Skeletal muscle satellite cell (primary cell): ENCODE data around the gene GPD2.

ENCODE experiments used
- H3K27me3 ChIP-seq: 2 replicates; pipeline ENCODE4 v1.7.0; 2013; ENCODE audit warnings: low read length; ENCODE audit not compliant: control insufficient read depth, insufficient read depth
- H3K36me3 ChIP-seq: 2 replicates; pipeline ENCODE4 v1.7.0; 2013; ENCODE audit warnings: mild to moderate bottlenecking, control low read depth, low read length; ENCODE audit not compliant: insufficient read depth
- H3K4me1 ChIP-seq: 2 replicates; pipeline ENCODE4 v1.7.0; 2013; ENCODE audit warnings: low read length; ENCODE audit not compliant: control insufficient read depth, insufficient read depth
- H3K4me2 ChIP-seq: 2 replicates; pipeline ENCODE4 v1.7.0; 2013; ENCODE audit warnings: mild to moderate bottlenecking, low read length
- H3K4me3 ChIP-seq: 2 replicates; pipeline ENCODE4 v1.7.0; 2013; ENCODE audit warnings: low read length
- H3K9ac ChIP-seq: 2 replicates; pipeline ENCODE4 v1.7.0; 2013; ENCODE audit warnings: mild to moderate bottlenecking, low read depth, low read length, moderate library complexity
- H3K9me3 ChIP-seq: replicated peaks from 2 replicates; pipeline ENCODE4 v1.7.0; 2013; ENCODE audit warnings: mild to moderate bottlenecking, control low read depth, low read length

GPD2 gene

DNA sequence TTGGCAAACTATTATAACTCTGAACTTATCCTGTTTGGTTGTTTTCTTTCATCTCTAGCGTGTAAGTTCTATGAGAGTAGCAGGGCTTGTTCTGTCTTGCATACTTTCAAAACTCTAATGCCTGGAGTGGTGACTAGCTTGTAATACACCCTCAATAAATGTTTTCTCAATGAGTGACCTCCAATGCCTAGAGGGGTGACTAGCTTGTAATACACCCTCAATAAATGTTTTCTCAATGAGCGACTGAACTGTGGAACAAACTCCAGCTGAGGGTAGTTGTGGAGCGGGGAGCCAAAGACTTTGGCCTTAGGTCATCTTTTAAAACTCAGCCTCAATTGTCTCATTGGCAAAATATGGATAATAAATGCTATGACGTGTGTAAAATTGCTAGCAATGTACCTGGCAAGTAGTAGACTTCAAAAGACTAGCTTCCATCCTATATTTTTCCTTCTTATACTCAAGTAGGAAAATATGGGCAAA, 1.8 kb downstream of the GPD2 start:
- peak overlapping the region; percentile 94 for H3K9ac ChIP-seq
- H3K4me1 ChIP-seq, result peaks cover 31% of the 10 kb centered on the region
- peak overlapping the region; percentile 86 for H3K4me2 ChIP-seq
- H3K36me3 ChIP-seq, result no peaks in the 10 kb centered on the region
- no peaks in the 10 kb centered on the region for H3K27me3 ChIP-seq
- H3K4me3 ChIP-seq, result peak overlapping the region; percentile 82
- H3K9me3 ChIP-seq, result no peaks in the 10 kb centered on the region

DNA sequence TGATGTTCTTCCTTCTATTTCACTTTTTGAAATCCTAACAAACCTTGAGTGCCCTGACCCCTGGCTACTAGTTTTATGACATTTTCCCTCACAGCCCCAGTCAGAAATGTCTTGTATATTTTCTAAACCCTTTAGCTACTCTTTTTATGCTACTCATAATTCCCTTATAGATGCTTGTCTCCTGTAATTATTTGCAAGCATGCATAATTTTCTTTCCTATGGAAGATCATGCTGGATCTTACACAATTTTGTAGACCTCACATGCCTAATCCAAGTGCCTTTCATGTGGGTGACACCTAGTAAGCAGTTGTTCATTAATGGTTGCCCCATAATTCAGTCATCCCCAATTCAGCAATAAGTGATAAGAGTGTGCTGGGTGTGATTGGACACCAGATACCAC, 6.9 kb downstream of the GPD2 start:
- Histone ChIP-seq H3K4me3 (no peak overlapping the region), H3K4me1 (peaks cover 13% of the 10 kb centered on the region), H3K27me3 (no peaks in the 10 kb centered on the region), H3K9ac (no peak overlapping the region), H3K9me3 (no peaks in the 10 kb centered on the region), H3K4me2 (no peak overlapping the region), H3K36me3 (no peaks in the 10 kb centered on the region)

DNA sequence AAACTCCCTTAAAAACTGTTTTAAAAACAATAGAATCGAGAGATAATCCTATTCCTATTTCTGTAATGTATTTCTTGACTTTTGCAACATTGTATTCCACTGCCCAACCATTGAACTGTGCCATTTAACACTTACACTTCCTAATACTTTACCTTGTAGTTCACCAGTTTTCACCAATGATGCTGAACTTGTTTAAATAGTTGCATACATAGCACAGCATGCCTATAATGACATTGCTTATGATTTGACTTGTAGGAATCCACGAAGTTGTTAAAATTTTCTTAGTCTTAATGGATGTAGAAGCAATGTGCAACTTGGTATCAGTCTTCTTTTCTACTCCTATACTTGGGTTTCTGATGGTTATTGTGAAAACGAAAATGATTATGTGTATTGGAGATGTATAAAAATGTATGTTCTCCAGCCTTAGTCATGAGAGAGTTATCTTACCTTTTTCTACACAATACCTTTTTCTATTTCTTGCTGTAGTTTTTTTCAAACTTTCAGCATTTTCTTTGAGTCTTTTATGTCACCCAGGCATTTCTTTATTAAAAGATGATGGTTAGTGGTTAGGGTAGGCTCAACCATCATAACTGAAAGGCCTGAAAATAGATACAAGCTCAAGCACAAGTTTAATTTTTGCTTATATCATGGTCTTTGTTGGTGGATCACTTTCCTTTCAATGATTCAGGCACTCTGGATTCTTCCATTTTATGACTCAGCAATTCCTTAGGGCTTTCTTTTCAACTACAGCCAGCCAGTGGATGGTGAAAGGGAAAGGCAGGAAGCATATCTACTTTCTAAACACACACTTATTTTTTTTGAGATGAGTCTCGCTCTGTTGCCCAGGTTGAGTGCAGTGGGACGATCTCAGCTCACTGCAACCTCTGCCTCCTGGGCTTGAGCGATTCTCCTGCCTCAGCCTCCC, 9.4 kb downstream of the GPD2 start:
- Histone ChIP-seq H3K36me3 (no peaks in the 10 kb centered on the region), H3K9ac (no peak overlapping the region), H3K9me3 (no peaks in the 10 kb centered on the region), H3K4me2 (peak overlapping the region; percentile 15), H3K4me3 (no peak overlapping the region), H3K4me1 (peaks cover 8% of the 10 kb centered on the region), H3K27me3 (no peaks in the 10 kb centered on the region)

DNA sequence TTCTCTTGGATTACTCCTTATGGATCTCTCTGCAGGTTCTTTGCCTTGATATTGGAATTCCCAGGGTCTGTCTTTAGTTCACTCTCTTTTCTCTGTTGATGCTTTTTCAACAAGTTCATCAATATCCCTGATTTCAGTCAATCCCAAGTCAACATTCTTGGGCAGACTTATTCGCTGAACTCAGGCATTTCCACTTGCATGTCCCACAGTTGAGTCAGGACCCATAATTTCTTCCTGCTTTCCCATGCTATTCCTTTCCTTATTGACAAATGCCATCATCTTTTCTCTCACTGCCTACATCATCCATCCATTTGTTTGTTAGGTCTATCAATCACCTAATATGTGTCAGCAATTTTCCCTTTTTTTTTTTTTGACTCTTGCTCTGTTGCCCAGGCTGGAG, 11.6 kb downstream of the GPD2 start:
- no peak overlapping the region for H3K4me3 ChIP-seq
- peaks cover 12% of the 10 kb centered on the region for H3K4me1 ChIP-seq
- H3K36me3 ChIP-seq, result no peaks in the 10 kb centered on the region
- H3K4me2 ChIP-seq, result no peak overlapping the region
- no peaks in the 10 kb centered on the region for H3K27me3 ChIP-seq
- no peak overlapping the region for H3K9ac ChIP-seq
- no peaks in the 10 kb centered on the region for H3K9me3 ChIP-seq

DNA sequence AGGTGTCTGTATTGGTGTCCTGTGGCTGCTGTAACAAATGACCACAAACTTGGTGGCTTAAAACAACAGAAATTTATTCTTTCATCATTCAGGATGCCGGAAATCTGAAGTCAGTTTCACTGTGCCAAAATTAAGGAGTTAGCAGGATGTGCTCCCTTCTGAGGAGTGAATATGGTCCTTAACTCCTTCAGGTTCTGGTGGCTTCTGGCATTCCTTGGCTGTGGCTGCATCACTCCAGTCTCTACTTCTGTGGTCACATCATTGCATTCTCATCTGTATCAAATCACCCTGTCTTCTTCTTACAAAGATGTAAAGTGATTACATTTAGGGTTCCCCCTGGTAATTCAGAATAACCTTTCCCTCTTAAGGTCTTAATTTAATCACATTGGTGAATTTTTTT, 12.6 kb downstream of the GPD2 start:
- H3K4me2 ChIP-seq, result no peak overlapping the region
- H3K4me3 ChIP-seq, result no peak overlapping the region
- no peaks in the 10 kb centered on the region for H3K36me3 ChIP-seq
- H3K9me3 ChIP-seq, result no peaks in the 10 kb centered on the region
- peaks cover 17% of the 10 kb centered on the region for H3K4me1 ChIP-seq
- no peak overlapping the region for H3K9ac ChIP-seq
- no peaks in the 10 kb centered on the region for H3K27me3 ChIP-seq

DNA sequence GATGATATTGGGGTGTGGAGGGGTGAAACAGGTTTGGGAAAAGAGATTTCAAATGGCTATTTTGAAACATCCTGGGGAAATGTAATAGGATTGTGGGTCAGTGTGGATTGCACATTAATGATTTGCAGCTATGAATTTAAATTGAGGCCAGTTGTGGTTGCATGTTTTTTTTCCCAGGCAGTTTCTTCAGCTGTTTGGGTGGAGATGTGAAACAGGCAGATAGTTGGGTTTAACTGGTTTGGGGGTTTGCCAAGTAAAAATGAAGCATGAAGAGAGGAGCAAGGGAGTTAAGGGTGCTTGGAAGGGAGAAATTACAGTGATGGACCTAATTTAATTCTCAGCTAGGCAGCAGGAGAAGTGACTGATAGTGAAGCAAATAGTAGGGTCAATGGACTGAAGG, 16.8 kb downstream of the GPD2 start:
- Histone ChIP-seq H3K4me1 (peaks cover 34% of the 10 kb centered on the region), H3K36me3 (no peaks in the 10 kb centered on the region), H3K9ac (no peak overlapping the region), H3K4me3 (no peak overlapping the region), H3K27me3 (no peaks in the 10 kb centered on the region), H3K4me2 (peak overlapping the region; percentile 4), H3K9me3 (no peaks in the 10 kb centered on the region)

DNA sequence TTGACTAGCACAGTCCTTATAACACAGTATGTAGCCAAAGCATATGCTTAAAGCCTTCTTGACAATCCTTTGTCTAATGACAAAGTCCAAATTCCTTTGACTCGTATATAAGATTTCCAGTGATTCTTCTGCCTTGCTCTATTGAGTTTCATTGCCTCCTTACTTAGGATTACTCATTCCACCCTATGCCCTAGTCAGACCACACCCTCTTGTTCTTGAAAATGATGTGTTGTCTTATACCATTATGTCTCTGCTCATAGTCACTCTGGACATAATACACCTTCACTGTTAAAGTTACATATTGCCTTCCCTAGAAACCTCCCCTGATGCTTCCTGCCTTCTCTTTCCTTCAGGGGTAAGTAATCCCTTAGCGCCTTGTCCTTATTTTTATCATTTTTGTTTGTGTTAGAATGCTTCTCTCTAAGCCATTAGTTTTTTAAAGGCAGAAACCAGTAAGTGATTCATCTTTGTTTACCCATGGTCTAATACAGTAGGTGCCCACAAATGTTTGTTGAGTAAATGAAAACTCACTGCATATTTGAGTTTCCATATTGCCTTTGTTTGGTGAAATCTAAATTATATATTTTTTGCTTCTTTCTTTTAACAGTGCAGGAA, 19.3 kb downstream of the GPD2 start:
- H3K27me3 ChIP-seq, result no peaks in the 10 kb centered on the region
- no peak overlapping the region for H3K4me3 ChIP-seq
- peaks cover 34% of the 10 kb centered on the region for H3K4me1 ChIP-seq
- H3K9ac ChIP-seq, result no peak overlapping the region
- H3K9me3 ChIP-seq, result no peaks in the 10 kb centered on the region
- H3K4me2 ChIP-seq, result peak overlapping the region; percentile 21
- no peaks in the 10 kb centered on the region for H3K36me3 ChIP-seq

DNA sequence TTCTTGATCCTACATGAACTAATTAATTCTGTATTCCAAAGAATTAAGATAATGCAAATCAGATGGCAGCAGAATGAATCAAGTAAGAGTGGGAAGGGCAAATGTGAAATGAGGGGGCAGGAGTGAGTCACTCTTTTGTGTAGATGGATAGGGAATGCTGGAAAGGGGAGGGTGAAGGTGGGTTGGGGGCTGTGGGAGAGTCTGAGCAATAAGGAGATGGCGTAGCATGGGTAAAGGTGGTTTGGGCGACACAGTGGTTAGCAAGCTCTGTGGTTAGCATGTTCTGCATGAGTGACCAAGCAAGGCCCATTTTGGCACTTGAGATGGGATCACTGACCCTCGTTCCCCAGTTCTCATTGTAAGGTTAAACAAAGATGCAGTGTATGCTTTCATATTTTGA, 20.4 kb downstream of the GPD2 start:
- Histone ChIP-seq H3K4me3 (no peak overlapping the region), H3K36me3 (no peaks in the 10 kb centered on the region), H3K4me2 (no peak overlapping the region), H3K4me1 (peaks cover 34% of the 10 kb centered on the region), H3K27me3 (no peaks in the 10 kb centered on the region), H3K9ac (no peak overlapping the region), H3K9me3 (no peaks in the 10 kb centered on the region)

DNA sequence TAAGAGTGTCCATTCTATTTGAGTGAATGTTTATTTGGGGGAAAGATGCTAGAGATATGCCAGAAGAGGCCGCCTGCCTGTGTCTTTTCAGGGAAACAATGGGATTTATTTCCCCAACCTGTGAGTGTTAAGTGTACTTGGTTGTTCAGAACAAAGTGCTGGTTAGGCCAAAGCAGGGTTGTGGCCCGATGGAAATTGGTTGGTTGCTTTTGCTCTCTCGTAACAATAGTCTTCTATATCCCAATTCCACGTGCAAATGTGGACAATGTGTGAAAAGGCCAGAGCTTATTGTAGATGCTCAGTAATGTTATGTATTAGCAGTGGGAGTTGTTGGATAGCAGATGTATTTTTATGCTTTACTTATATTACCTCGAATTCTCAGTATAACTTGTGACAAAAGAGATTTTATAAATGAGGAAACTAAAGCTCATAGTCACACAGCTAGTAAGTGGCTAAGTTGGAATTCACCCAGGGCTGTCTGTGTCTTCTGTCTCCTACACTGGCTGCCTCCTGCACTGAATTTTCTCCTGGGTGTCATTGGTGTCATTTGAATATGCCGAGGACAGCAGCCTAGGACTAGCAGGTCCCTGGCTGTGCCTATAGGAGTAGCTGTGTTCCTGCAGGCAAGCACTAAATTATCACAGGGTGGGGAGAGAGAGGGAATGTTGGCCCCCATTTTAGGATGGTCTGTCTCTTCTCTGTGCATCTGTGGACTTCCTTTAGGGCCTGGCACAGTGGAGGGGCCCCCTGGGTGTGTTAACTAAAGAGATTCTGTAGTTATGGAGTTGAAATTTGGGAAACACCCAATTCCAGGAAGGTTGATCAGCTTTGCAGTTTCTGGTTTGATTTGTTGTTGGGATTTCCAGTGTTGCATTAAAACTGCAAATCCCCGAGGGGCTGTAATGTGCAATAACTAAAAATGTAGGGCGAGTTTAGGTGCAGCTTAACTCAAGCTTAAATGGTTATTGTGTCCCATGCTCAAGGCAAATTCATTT, 21.6 kb downstream of the GPD2 start:
- H3K4me3 ChIP-seq, result no peak overlapping the region
- no peaks in the 10 kb centered on the region for H3K9me3 ChIP-seq
- H3K27me3 ChIP-seq, result no peaks in the 10 kb centered on the region
- H3K4me1 ChIP-seq, result peaks cover 29% of the 10 kb centered on the region
- H3K4me2 ChIP-seq, result no peak overlapping the region
- H3K36me3 ChIP-seq, result no peaks in the 10 kb centered on the region
- no peak overlapping the region for H3K9ac ChIP-seq

DNA sequence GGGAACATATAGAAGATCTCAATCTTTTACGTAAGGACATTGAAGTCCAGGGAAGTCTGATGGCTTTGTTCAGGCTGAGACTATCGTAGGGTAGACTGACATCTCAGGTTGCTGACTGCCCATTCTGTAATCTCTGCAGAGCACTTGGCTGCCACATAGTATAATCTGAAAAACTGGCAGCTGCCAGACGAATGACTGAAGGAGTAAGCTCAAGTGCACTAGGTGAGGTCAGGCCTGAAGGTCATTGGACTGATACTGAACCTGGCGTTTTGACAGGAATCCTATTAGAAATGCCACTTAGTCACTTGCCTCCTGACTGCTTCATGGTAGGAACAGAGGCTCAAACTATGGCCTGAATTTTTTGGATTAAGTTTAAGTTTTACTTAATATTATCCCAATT, 23.5 kb downstream of the GPD2 start:
- Histone ChIP-seq H3K9me3 (no peaks in the 10 kb centered on the region), H3K9ac (no peak overlapping the region), H3K4me3 (no peak overlapping the region), H3K4me1 (peaks cover 34% of the 10 kb centered on the region), H3K36me3 (no peaks in the 10 kb centered on the region), H3K4me2 (no peak overlapping the region), H3K27me3 (no peaks in the 10 kb centered on the region)

DNA sequence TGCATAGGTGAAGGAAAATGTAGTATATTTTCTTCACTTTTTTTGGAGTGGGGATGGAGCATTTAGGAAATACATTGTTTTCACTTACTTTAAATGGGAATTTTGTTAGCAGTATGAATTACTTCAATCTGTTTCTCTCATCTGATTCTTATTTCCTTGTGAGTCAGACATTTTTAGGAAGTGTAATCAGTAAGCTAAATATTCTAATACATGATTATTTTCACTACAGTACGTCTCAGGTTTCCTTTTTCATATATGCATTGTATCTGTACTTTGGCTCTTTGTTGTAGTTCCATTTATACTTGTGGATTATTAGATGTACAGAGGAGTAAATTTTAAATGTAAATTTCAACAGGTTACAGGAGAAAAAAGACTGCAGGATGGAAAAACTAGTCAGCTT, 27.9 kb downstream of the GPD2 start:
- Histone ChIP-seq H3K27me3 (no peaks in the 10 kb centered on the region), H3K9me3 (no peaks in the 10 kb centered on the region), H3K4me2 (peak overlapping the region; percentile 60), H3K9ac (no peak overlapping the region), H3K4me1 (peaks cover 16% of the 10 kb centered on the region), H3K4me3 (peak overlapping the region; percentile 29), H3K36me3 (no peaks in the 10 kb centered on the region)
